Raji (cell line): ENCODE measurements around the gene CTDSPL2.

Experiments used
- POLR2A ChIP-seq: IDR thresholded peaks from 2 replicates; pipeline ENCODE4 v1.6.1; 2011; ENCODE audit warnings: low read depth, low read length, control low read depth; ENCODE audit not compliant: insufficient read depth

Gene CTDSPL2

GRCh38 chr15:44565387-44566154, 138.1 kb downstream of the CTDSPL2 start:
- TF ChIP-seq POLR2A = no peak

GRCh38 chr15:44566155-44566540, 138.7 kb downstream of the CTDSPL2 start:
- no peak for TF ChIP-seq POLR2A

GRCh38 chr15:44568338-44568737, 140.9 kb downstream of the CTDSPL2 start:
- TF ChIP-seq POLR2A = no peak

- no peak for TF ChIP-seq POLR2A
Observed at GRCh38 chr15:44569316-44569715, 141.9 kb downstream of the CTDSPL2 start.

GRCh38 chr15:44570361-44570760, 142.9 kb downstream of the CTDSPL2 start:
- TF ChIP-seq POLR2A = no peak

GRCh38 chr15:44573386-44573785, 146.0 kb downstream of the CTDSPL2 start:
- TF ChIP-seq POLR2A = no peak

- TF ChIP-seq POLR2A = no peak
Observed at GRCh38 chr15:44574734-44575133, 147.3 kb downstream of the CTDSPL2 start.
